ENCODE data around the gene ALCAM. TPM values are rescaled to one million over a fixed set of nuclear protein-coding genes. Genes with fewer than 3 reads are reported as not detected.

The ALCAM gene
- total RNA-seq (100 to 1,000 TPM in 1 of 2 donors, 10 to 100 TPM in 1; 89.9 to 154 TPM), polyA plus RNA-seq (10 to 100 TPM; 35.4 to 71.4 TPM)
- long read RNA-seq, donor 1, full-length matches to known transcripts = 9 of 113 reads
- long read RNA-seq, donor 1, partial matches to known transcripts = 80 of 113 reads
- long read RNA-seq, donor 1, other reads (novel, unspliced or antisense) = 24 of 113 reads
- long read RNA-seq, donor 2, full-length matches to known transcripts = 9 of 27 reads
- long read RNA-seq, donor 2, partial matches to known transcripts = 5 of 27 reads
- long read RNA-seq, donor 2, other reads (novel, unspliced or antisense) = 13 of 27 reads

GRCh38 chr3:105366326-105367062 lies at the start of gene ALCAM:
Gene ALCAM, plus strand, starts transcription at chr3:105366909.
- DNase-seq (peak; percentile 98), ATAC-seq (ENCODE audit: low FRiP score) (peak; percentile 95)
- intact Hi-C loops (cut with DNase I) = loop anchor here (5.0 to 10.0 kb wide), 6 partner anchors 151 to 1092 kb away; no protein-coding TSS in a partner anchor
- peak within 1 kb of the TSS; percentile 48 to 87 for H3K4me3 ChIP-seq (ENCODE audit: low read length in 2 of 2)
- WGBS, 2 donors = 0 to 1% methylated on average over 39 to 48 of the region's 48 CpGs
- H3K36me3 ChIP-seq (ENCODE audit: control insufficient read depth in 1 of 2, insufficient read depth in 2 of 2, low read length in 1 of 2) = no peaks in the 10 kb centered on the region
- H3K9me3 ChIP-seq (ENCODE audit: control insufficient read depth, low read length) = no peaks in the 10 kb centered on the region
- H3K4me1 ChIP-seq (ENCODE audit: control insufficient read depth in 1 of 2, insufficient read depth in 2 of 2, low read length in 2 of 2) = no peaks in the 10 kb centered on the region
- peak within 1 kb of the TSS; percentile 87 to 89 for H3K27ac ChIP-seq (ENCODE audit: low read depth in 1 of 2, low read length in 2 of 2)
- no peaks in the 10 kb centered on the region for H3K27me3 ChIP-seq (ENCODE audit: control insufficient read depth in 1 of 2, insufficient read depth in 2 of 2, low read length in 1 of 2)

GRCh38 chr3:105317841-105318240 lies 48.9 kb upstream of the ALCAM start:
- Histone ChIP-seq H3K27ac (ENCODE audit: low read depth in 1 of 2, low read length in 2 of 2) (no peak overlapping the region), H3K9me3 (ENCODE audit: control insufficient read depth, low read length) (no peaks in the 10 kb centered on the region), H3K36me3 (ENCODE audit: control insufficient read depth in 1 of 2, insufficient read depth in 2 of 2, low read length in 1 of 2) (no peaks in the 10 kb centered on the region), H3K4me3 (ENCODE audit: low read length in 2 of 2) (no peak overlapping the region), H3K27me3 (ENCODE audit: control insufficient read depth in 1 of 2, insufficient read depth in 2 of 2, low read length in 1 of 2) (no peaks in the 10 kb centered on the region), H3K4me1 (ENCODE audit: control insufficient read depth in 1 of 2, insufficient read depth in 2 of 2, low read length in 2 of 2) (no peaks in the 10 kb centered on the region)
- DNase-seq = no peak
- intact Hi-C loops (cut with DNase I) = no loop called here
- ATAC-seq (ENCODE audit: low FRiP score) = no peak
- 79% methylated on average over 1 of the region's 1 CpG for WGBS, 2 donors

GRCh38 chr3:105322570-105323273 lies 44.0 kb upstream of the ALCAM start:
- H3K4me3 ChIP-seq (ENCODE audit: low read length in 2 of 2) = no peak overlapping the region
- WGBS, 2 donors = 93 to 96% methylated on average over 3 of the region's 3 CpGs
- no peak overlapping the region for H3K27ac ChIP-seq (ENCODE audit: low read depth in 1 of 2, low read length in 2 of 2)
- no peak for ATAC-seq (ENCODE audit: low FRiP score)
- no peak for DNase-seq
- no peaks in the 10 kb centered on the region for H3K4me1 ChIP-seq (ENCODE audit: control insufficient read depth in 1 of 2, insufficient read depth in 2 of 2, low read length in 2 of 2)
- intact Hi-C loops (cut with DNase I) = no loop called here
- no peaks in the 10 kb centered on the region for H3K36me3 ChIP-seq (ENCODE audit: control insufficient read depth in 1 of 2, insufficient read depth in 2 of 2, low read length in 1 of 2)
- no peaks in the 10 kb centered on the region for H3K27me3 ChIP-seq (ENCODE audit: control insufficient read depth in 1 of 2, insufficient read depth in 2 of 2, low read length in 1 of 2)
- H3K9me3 ChIP-seq (ENCODE audit: control insufficient read depth, low read length) = no peaks in the 10 kb centered on the region

- Histone ChIP-seq H3K4me3 (ENCODE audit: low read length in 2 of 2) (no peak overlapping the region), H3K27me3 (ENCODE audit: control insufficient read depth in 1 of 2, insufficient read depth in 2 of 2, low read length in 1 of 2) (no peaks in the 10 kb centered on the region), H3K36me3 (ENCODE audit: control insufficient read depth in 1 of 2, insufficient read depth in 2 of 2, low read length in 1 of 2) (no peaks in the 10 kb centered on the region), H3K9me3 (ENCODE audit: control insufficient read depth, low read length) (peaks cover under 1% of the 10 kb centered on the region), H3K4me1 (ENCODE audit: control insufficient read depth in 1 of 2, insufficient read depth in 2 of 2, low read length in 2 of 2) (no peaks in the 10 kb centered on the region), H3K27ac (ENCODE audit: low read depth in 1 of 2, low read length in 2 of 2) (no peak overlapping the region)
- ATAC-seq (ENCODE audit: low FRiP score) (no peak), DNase-seq (no peak)
- intact Hi-C loops (cut with DNase I) = no loop called here
- WGBS, 2 donors = 69 to 80% methylated on average over 2 of the region's 2 CpGs
Observed at GRCh38 chr3:105323274-105323599, 43.5 kb upstream of the ALCAM start.

- H3K4me3 ChIP-seq (ENCODE audit: low read length in 2 of 2) = no peak overlapping the region
- DNase-seq = no peak
- no peaks in the 10 kb centered on the region for H3K27me3 ChIP-seq (ENCODE audit: control insufficient read depth in 1 of 2, insufficient read depth in 2 of 2, low read length in 1 of 2)
- H3K27ac ChIP-seq (ENCODE audit: low read depth in 1 of 2, low read length in 2 of 2) = no peak overlapping the region
- 5 to 15% methylated on average over 1 of the region's 1 CpG for WGBS, 2 donors
- no peaks in the 10 kb centered on the region for H3K36me3 ChIP-seq (ENCODE audit: control insufficient read depth in 1 of 2, insufficient read depth in 2 of 2, low read length in 1 of 2)
- no peaks in the 10 kb centered on the region for H3K4me1 ChIP-seq (ENCODE audit: control insufficient read depth in 1 of 2, insufficient read depth in 2 of 2, low read length in 2 of 2)
- ATAC-seq (ENCODE audit: low FRiP score) = no peak
- H3K9me3 ChIP-seq (ENCODE audit: control insufficient read depth, low read length) = peaks cover 2% of the 10 kb centered on the region
- intact Hi-C loops (cut with DNase I) = no loop called here
Observed at GRCh38 chr3:105324951-105325350, 41.8 kb upstream of the ALCAM start.

- Histone ChIP-seq H3K9me3 (ENCODE audit: control insufficient read depth, low read length) (peaks cover 2% of the 10 kb centered on the region), H3K27ac (ENCODE audit: low read depth in 1 of 2, low read length in 2 of 2) (no peak overlapping the region), H3K4me1 (ENCODE audit: control insufficient read depth in 1 of 2, insufficient read depth in 2 of 2, low read length in 2 of 2) (no peaks in the 10 kb centered on the region), H3K27me3 (ENCODE audit: control insufficient read depth in 1 of 2, insufficient read depth in 2 of 2, low read length in 1 of 2) (no peaks in the 10 kb centered on the region), H3K36me3 (ENCODE audit: control insufficient read depth in 1 of 2, insufficient read depth in 2 of 2, low read length in 1 of 2) (no peaks in the 10 kb centered on the region), H3K4me3 (ENCODE audit: low read length in 2 of 2) (no peak overlapping the region)
- no peak for ATAC-seq (ENCODE audit: low FRiP score)
- DNase-seq = no peak
- intact Hi-C loops (cut with DNase I) = no loop called here
Observed at GRCh38 chr3:105327662-105328337, 38.9 kb upstream of the ALCAM start.

GRCh38 chr3:105328338-105328730 lies 38.4 kb upstream of the ALCAM start:
- Histone ChIP-seq H3K36me3 (ENCODE audit: control insufficient read depth in 1 of 2, insufficient read depth in 2 of 2, low read length in 1 of 2) (no peaks in the 10 kb centered on the region), H3K4me1 (ENCODE audit: control insufficient read depth in 1 of 2, insufficient read depth in 2 of 2, low read length in 2 of 2) (no peaks in the 10 kb centered on the region), H3K27me3 (ENCODE audit: control insufficient read depth in 1 of 2, insufficient read depth in 2 of 2, low read length in 1 of 2) (no peaks in the 10 kb centered on the region), H3K4me3 (ENCODE audit: low read length in 2 of 2) (no peak overlapping the region), H3K27ac (ENCODE audit: low read depth in 1 of 2, low read length in 2 of 2) (no peak overlapping the region), H3K9me3 (ENCODE audit: control insufficient read depth, low read length) (peaks cover 2% of the 10 kb centered on the region)
- WGBS, 2 donors = 61 to 69% methylated on average over 2 of the region's 2 CpGs
- ATAC-seq (ENCODE audit: low FRiP score) (no peak), DNase-seq (no peak)
- intact Hi-C loops (cut with DNase I) = no loop called here

- Histone ChIP-seq H3K27me3 (ENCODE audit: control insufficient read depth in 1 of 2, insufficient read depth in 2 of 2, low read length in 1 of 2) (no peaks in the 10 kb centered on the region), H3K4me1 (ENCODE audit: control insufficient read depth in 1 of 2, insufficient read depth in 2 of 2, low read length in 2 of 2) (no peaks in the 10 kb centered on the region), H3K9me3 (ENCODE audit: control insufficient read depth, low read length) (peaks cover 2% of the 10 kb centered on the region), H3K36me3 (ENCODE audit: control insufficient read depth in 1 of 2, insufficient read depth in 2 of 2, low read length in 1 of 2) (no peaks in the 10 kb centered on the region), H3K27ac (ENCODE audit: low read depth in 1 of 2, low read length in 2 of 2) (no peak overlapping the region), H3K4me3 (ENCODE audit: low read length in 2 of 2) (no peak overlapping the region)
- 84 to 92% methylated on average over 1 of the region's 1 CpG for WGBS, 2 donors
- intact Hi-C loops (cut with DNase I) = no loop called here
- DNase-seq (no peak), ATAC-seq (ENCODE audit: low FRiP score) (no peak)
Observed at GRCh38 chr3:105332961-105333360, 33.7 kb upstream of the ALCAM start.
